Trophoblast cell (in vitro differentiated cells and primary cell): ENCODE results near the gene CIC.

Experiments used
- DNase-seq, 2 donors: peaks; one replicate each; pipeline ENCODE4 v3.0.0-alpha.2; 2016
- H2AFZ ChIP-seq: 2 replicates; pipeline ENCODE4 v1.6.1; 2013; ENCODE audit warnings: low read length, moderate library complexity, mild to moderate bottlenecking; ENCODE audit not compliant: insufficient read depth, poor library complexity
- H2AK5ac ChIP-seq: 2 replicates; pipeline ENCODE4 v1.6.1; 2013; ENCODE audit warnings: mild to moderate bottlenecking, low read length
- H2BK120ac ChIP-seq: 2 replicates; pipeline ENCODE4 v1.6.1; 2013; ENCODE audit warnings: low read length, mild to moderate bottlenecking, moderate library complexity; ENCODE audit not compliant: insufficient read depth, poor library complexity
- H2BK12ac ChIP-seq: 2 replicates; pipeline ENCODE4 v1.6.1; 2013; ENCODE audit warnings: mild to moderate bottlenecking, low read length, moderate library complexity
- H2BK5ac ChIP-seq: 2 replicates; pipeline ENCODE4 v1.6.1; 2013; ENCODE audit warnings: low read length, low read depth, moderate library complexity, mild to moderate bottlenecking; ENCODE audit not compliant: poor library complexity
- H3K14ac ChIP-seq: 2 replicates; pipeline ENCODE4 v1.6.1; 2013; ENCODE audit warnings: mild to moderate bottlenecking, low read length
- H3K18ac ChIP-seq: 2 replicates; pipeline ENCODE4 v1.6.1; 2013; ENCODE audit warnings: mild to moderate bottlenecking, low read length
- H3K23ac ChIP-seq: 2 replicates; pipeline ENCODE4 v1.6.1; 2013; ENCODE audit warnings: low read length
- H3K27ac ChIP-seq: 2 replicates; pipeline ENCODE4 v1.5.1; 2013; ENCODE audit warnings: low read depth, mild to moderate bottlenecking, inconsistent platforms, low read length, moderate library complexity
- H3K27me3 ChIP-seq: 2 replicates; pipeline ENCODE4 v1.6.1; 2013; ENCODE audit warnings: inconsistent platforms, mild to moderate bottlenecking, low read length, moderate library complexity; ENCODE audit not compliant: insufficient read depth
- H3K36me3 ChIP-seq, 2 experiments: 1 replicate in 1 of 2; 2 replicates in 1 of 2; pipeline ENCODE4 v1.6.1; 2013; ENCODE audit warnings: low read length in 2 of 2, mild to moderate bottlenecking in 2 of 2, moderate library complexity in 1 of 2; ENCODE audit not compliant: insufficient read depth in 2 of 2, control insufficient read depth in 1 of 2
- H3K4ac ChIP-seq: 2 replicates; pipeline ENCODE4 v1.6.1; 2013; ENCODE audit warnings: low read depth, mild to moderate bottlenecking, low read length, moderate library complexity
- H3K4me1 ChIP-seq, 2 experiments: 1 replicate in 1 of 2; 2 replicates in 1 of 2; pipeline ENCODE4 v1.6.1; 2013; ENCODE audit warnings: low read length in 2 of 2, mild to moderate bottlenecking in 2 of 2, moderate library complexity in 1 of 2; ENCODE audit not compliant: insufficient read depth in 2 of 2, control insufficient read depth in 1 of 2
- H3K4me2 ChIP-seq: 2 replicates; pipeline ENCODE4 v1.6.1; 2013; ENCODE audit warnings: inconsistent platforms, mild to moderate bottlenecking, low read length, moderate library complexity
- H3K4me3 ChIP-seq: 2 replicates; pipeline ENCODE4 v1.5.1; 2013; ENCODE audit warnings: mild to moderate bottlenecking, low read depth, low read length, inconsistent platforms
- H3K79me1 ChIP-seq: one replicate; pipeline ENCODE4 v1.6.1; 2013; ENCODE audit warnings: low read length
- H3K79me2 ChIP-seq: 2 replicates; pipeline ENCODE4 v1.6.1; 2013; ENCODE audit warnings: low read length, mild to moderate bottlenecking; ENCODE audit not compliant: control insufficient read depth, insufficient read depth, poor library complexity
- H3K9ac ChIP-seq: 2 replicates; pipeline ENCODE4 v1.6.1; 2013; ENCODE audit warnings: mild to moderate bottlenecking, low read length
- H3K9me3 ChIP-seq: 2 replicates; pipeline ENCODE4 v1.6.1; 2013; ENCODE audit warnings: low read depth, mild to moderate bottlenecking, control low read depth, inconsistent platforms, low read length; ENCODE audit not compliant: insufficient read depth
- H4K12ac ChIP-seq: 2 replicates; pipeline ENCODE4 v1.6.1; 2013; ENCODE audit warnings: low read depth, mild to moderate bottlenecking, low read length, moderate library complexity
- H4K8ac ChIP-seq: 2 replicates; pipeline ENCODE4 v1.6.1; 2013; ENCODE audit warnings: low read depth, mild to moderate bottlenecking, low read length, moderate library complexity
- H4K91ac ChIP-seq: one replicate; pipeline ENCODE4 v1.6.1; 2013; ENCODE audit warnings: low read depth, mild to moderate bottlenecking, low read length, moderate library complexity
- WGBS: extraction: QIAGEN DNeasy Blood & Tissue Kit; methylation state at CpG from one replicate; pipeline ENCODE4 v1.1.7; 2013; ENCODE audit warnings: missing lambda C conversion rate; ENCODE audit not compliant: insufficient read length, insufficient coverage; ENCODE audit errors: extremely low coverage; 5-methylcytosine and 5-hydroxymethylcytosine counted together

The CIC gene

GRCh38 chr19:42325308-42325895 is 56.4 kb downstream of the CIC start, which contains the start of gene MEGF8:
TSS of gene MEGF8 (plus strand) at chr19:42325635. CDS start at chr19:42326244, 609 bp downstream.
- Histone ChIP-seq H3K9me3 (peaks cover 2% of the 10 kb centered on the region), H2BK12ac (no peak within 1 kb of the TSS), H3K4me2 (peak within 1 kb of the TSS; percentile 96), H2BK120ac (peak within 1 kb of the TSS; percentile 10), H3K36me3 (no peaks in the 10 kb centered on the region), H2AK5ac (peak within 1 kb of the TSS; percentile 35), H3K9ac (peak within 1 kb of the TSS; percentile 86), H3K27ac (no peak within 1 kb of the TSS), H3K23ac (no peak within 1 kb of the TSS), H4K8ac (peak within 1 kb of the TSS; percentile 93), H3K79me1 (peaks cover 5% of the 10 kb centered on the region), H2BK5ac (peak within 1 kb of the TSS; percentile 52), H4K12ac (peak within 1 kb of the TSS; percentile 56), H3K27me3 (peaks cover 27% of the 10 kb centered on the region), H2AFZ (peak within 1 kb of the TSS; percentile 80), H3K4me3 (peak within 1 kb of the TSS; percentile 85), H4K91ac (peak within 1 kb of the TSS; percentile 65), H3K79me2 (peaks cover 3% of the 10 kb centered on the region), H3K14ac (peak within 1 kb of the TSS; percentile 69), H3K18ac (peak within 1 kb of the TSS; percentile 66), H3K4me1 (peaks cover 5% of the 10 kb centered on the region in 2 experiments), H3K4ac (peak within 1 kb of the TSS; percentile 77)
- no CpG with 5 or more reads among the region's 45 CpGs for WGBS
- DNase-seq = peak; percentile 99 to 100

GRCh38 chr19:42325896-42326771 is 57.1 kb downstream of the CIC start:
- peak overlapping the region; percentile 10 for H2BK120ac ChIP-seq
- H3K18ac ChIP-seq = peak overlapping the region; percentile 66
- peak overlapping the region; percentile 69 for H3K14ac ChIP-seq
- peak overlapping the region; percentile 93 for H4K8ac ChIP-seq
- H3K79me1 ChIP-seq = peaks cover 5% of the 10 kb centered on the region
- no peak overlapping the region for H2BK12ac ChIP-seq
- no CpG with 5 or more reads among the region's 37 CpGs for WGBS
- H3K4me1 ChIP-seq = peaks cover 5% of the 10 kb centered on the region in 2 experiments
- peak overlapping the region; percentile 86 for H3K9ac ChIP-seq
- peaks cover 27% of the 10 kb centered on the region for H3K27me3 ChIP-seq
- peak overlapping the region; percentile 80 for H2AFZ ChIP-seq
- peak overlapping the region; percentile 56 for H4K12ac ChIP-seq
- peak overlapping the region; percentile 52 for H2BK5ac ChIP-seq
- peaks cover 2% of the 10 kb centered on the region for H3K9me3 ChIP-seq
- no peak overlapping the region for H3K27ac ChIP-seq
- peak overlapping the region; percentile 35 for H2AK5ac ChIP-seq
- peak overlapping the region; percentile 85 for H3K4me3 ChIP-seq
- H3K36me3 ChIP-seq = no peaks in the 10 kb centered on the region
- peak overlapping the region; percentile 77 for H3K4ac ChIP-seq
- no peak overlapping the region for H3K23ac ChIP-seq
- H3K79me2 ChIP-seq = peaks cover 3% of the 10 kb centered on the region
- DNase-seq = no peak
- peak overlapping the region; percentile 65 for H4K91ac ChIP-seq
- peak overlapping the region; percentile 96 for H3K4me2 ChIP-seq

GRCh38 chr19:42326969-42327368 is 57.9 kb downstream of the CIC start:
- Histone ChIP-seq H3K23ac (no peak overlapping the region), H2BK5ac (no peak overlapping the region), H3K9ac (no peak overlapping the region), H3K4me3 (no peak overlapping the region), H4K8ac (no peak overlapping the region), H3K14ac (no peak overlapping the region), H3K27me3 (peaks cover 23% of the 10 kb centered on the region), H3K79me2 (peaks cover 3% of the 10 kb centered on the region), H3K27ac (no peak overlapping the region), H4K91ac (no peak overlapping the region), H3K79me1 (peaks cover 5% of the 10 kb centered on the region), H2BK12ac (no peak overlapping the region), H3K18ac (no peak overlapping the region), H3K4me2 (no peak overlapping the region), H3K4me1 (peaks cover 5% of the 10 kb centered on the region in 2 experiments), H2BK120ac (no peak overlapping the region), H2AK5ac (no peak overlapping the region), H2AFZ (no peak overlapping the region), H3K36me3 (no peaks in the 10 kb centered on the region), H4K12ac (no peak overlapping the region), H3K4ac (no peak overlapping the region), H3K9me3 (peaks cover 2% of the 10 kb centered on the region)
- DNase-seq = no peak

- H2AK5ac ChIP-seq = no peak overlapping the region
- no peak overlapping the region for H3K18ac ChIP-seq
- H3K4me2 ChIP-seq = no peak overlapping the region
- peaks cover 5% of the 10 kb centered on the region in 2 experiments for H3K4me1 ChIP-seq
- H2BK12ac ChIP-seq = no peak overlapping the region
- H4K8ac ChIP-seq = no peak overlapping the region
- H3K4me3 ChIP-seq = no peak overlapping the region
- DNase-seq = no peak
- peaks cover 20% of the 10 kb centered on the region for H3K27me3 ChIP-seq
- H2BK5ac ChIP-seq = no peak overlapping the region
- H3K14ac ChIP-seq = no peak overlapping the region
- no peak overlapping the region for H3K4ac ChIP-seq
- no peak overlapping the region for H2AFZ ChIP-seq
- no peak overlapping the region for H2BK120ac ChIP-seq
- peaks cover 3% of the 10 kb centered on the region for H3K79me2 ChIP-seq
- H4K12ac ChIP-seq = no peak overlapping the region
- no peak overlapping the region for H3K27ac ChIP-seq
- peaks cover 2% of the 10 kb centered on the region for H3K9me3 ChIP-seq
- no peaks in the 10 kb centered on the region for H3K36me3 ChIP-seq
- H3K9ac ChIP-seq = no peak overlapping the region
- H4K91ac ChIP-seq = no peak overlapping the region
- H3K23ac ChIP-seq = no peak overlapping the region
- WGBS = no CpG with 5 or more reads among the region's 5 CpGs
- peaks cover 5% of the 10 kb centered on the region for H3K79me1 ChIP-seq
Measured at GRCh38 chr19:42327381-42327780, 58.3 kb downstream of the CIC start.
